GM12873 (cell line): ENCODE results near the gene NF2.

Experiments used
- CTCF ChIP-seq: IDR thresholded peaks from 2 replicates; pipeline ENCODE4 v1.5.1; 2012; ENCODE audit warnings: low read depth, mild to moderate bottlenecking, moderate library complexity, low read length, control low read depth; ENCODE audit not compliant: insufficient read depth; ENCODE audit errors: missing control alignments

The NF2 gene

GRCh38 chr22:29570456-29570855 is 33.0 kb upstream of the NF2 start:
- no peak for TF ChIP-seq CTCF

GRCh38 chr22:29570912-29571549 is 32.4 kb upstream of the NF2 start:
- TF ChIP-seq CTCF, result no peak

- TF ChIP-seq CTCF, result no peak
Measured at GRCh38 chr22:29574762-29575450, 28.5 kb upstream of the NF2 start.

GRCh38 chr22:29578462-29579200 is 24.8 kb upstream of the NF2 start:
- no peak for TF ChIP-seq CTCF

- no peak for TF ChIP-seq CTCF
Measured at GRCh38 chr22:29580200-29580810, 23.1 kb upstream of the NF2 start.

- TF ChIP-seq CTCF, result no peak
Measured at GRCh38 chr22:29581799-29582198, 21.6 kb upstream of the NF2 start.

- TF ChIP-seq CTCF, result no peak
Measured at GRCh38 chr22:29584975-29585374, 18.5 kb upstream of the NF2 start.
